DOHH2 (cell line): Measurements from ENCODE around the gene PDZRN3.

Experiments
- H3F3A ChIP-seq: fragments of 200-600 bp; sonication (generic), shearing (Covaris generic); 2 replicates; pipeline ENCODE4 v1.6.0; 2016; ENCODE audit warnings: antibody characterized with exemption, mild to moderate bottlenecking; ENCODE audit not compliant: control insufficient read depth, insufficient read depth
- H3K27ac ChIP-seq: fragments of 200-600 bp; sonication (generic); 2 replicates; pipeline ENCODE4 v1.5.1; 2014; ENCODE audit warnings: low read depth, mild to moderate bottlenecking, low read length, moderate library complexity
- H3K27me3 ChIP-seq: fragments of 200-600 bp; sonication (generic); 2 replicates; pipeline ENCODE4 v1.6.1; 2014; ENCODE audit warnings: mild to moderate bottlenecking, low read length, mixed read lengths; ENCODE audit not compliant: control insufficient read depth
- H3K36me3 ChIP-seq: fragments of 200-600 bp; sonication (generic); 2 replicates; pipeline ENCODE4 v1.6.1; 2014; ENCODE audit warnings: mild to moderate bottlenecking, low read length, moderate library complexity, mixed read lengths; ENCODE audit not compliant: control insufficient read depth
- H3K4me1 ChIP-seq: fragments of 200-600 bp; sonication (generic); 2 replicates; pipeline ENCODE4 v1.6.1; 2014; ENCODE audit warnings: mild to moderate bottlenecking, low read length, mixed read lengths; ENCODE audit not compliant: control insufficient read depth
- H3K4me2 ChIP-seq: fragments of 200-600 bp; sonication (generic); 2 replicates; pipeline ENCODE4 v1.6.0; 2014; ENCODE audit warnings: mild to moderate bottlenecking, low read length, moderate library complexity
- H3K4me3 ChIP-seq: fragments of 200-600 bp; sonication (generic); 2 replicates; pipeline ENCODE4 v1.5.1; 2014; ENCODE audit warnings: mild to moderate bottlenecking, low read length, mixed read lengths
- H3K79me2 ChIP-seq: fragments of 200-600 bp; sonication (generic); 2 replicates; pipeline ENCODE4 v1.6.1; 2014; ENCODE audit warnings: mild to moderate bottlenecking, low read length, mixed read lengths; ENCODE audit not compliant: control insufficient read depth
- H3K9me2 ChIP-seq: fragments of 200-600 bp; sonication (generic); replicated peaks from 2 replicates; pipeline ENCODE4 v1.6.1; 2014; ENCODE audit warnings: mild to moderate bottlenecking, low read length, mixed read lengths; ENCODE audit not compliant: control insufficient read depth
- H3K9me3 ChIP-seq: fragments of 200-600 bp; sonication (generic); 2 replicates; pipeline ENCODE4 v1.6.1; 2014; ENCODE audit warnings: antibody characterized with exemption, low read length, mixed read lengths; ENCODE audit not compliant: control insufficient read depth, insufficient read depth
- H4K20me1 ChIP-seq: fragments of 200-600 bp; sonication (generic); 2 replicates; pipeline ENCODE4 v1.6.0; 2014; ENCODE audit warnings: low read depth, mild to moderate bottlenecking, antibody characterized with exemption, low read length, moderate library complexity; ENCODE audit not compliant: control insufficient read depth, insufficient read depth
- EZH2phosphoT487 ChIP-seq: fragments of 200-600 bp; sonication (generic); IDR thresholded peaks from 2 replicates; pipeline ENCODE4 v1.6.1; 2017; ENCODE audit warnings: borderline replicate concordance, mild to moderate bottlenecking, antibody characterized with exemption, low read length, moderate library complexity, mixed read lengths
- TF ChIP-seq, protein P1 (sequence below): fragments of 200-600 bp; sonication (generic); IDR thresholded peaks from one replicate; pipeline ENCODE4 v1.5.1; 2014; ENCODE audit warnings: antibody characterized with exemption, mild to moderate bottlenecking, low read depth, low read length; ENCODE audit not compliant: poor library complexity, severe bottlenecking

Gene PDZRN3

DNA sequence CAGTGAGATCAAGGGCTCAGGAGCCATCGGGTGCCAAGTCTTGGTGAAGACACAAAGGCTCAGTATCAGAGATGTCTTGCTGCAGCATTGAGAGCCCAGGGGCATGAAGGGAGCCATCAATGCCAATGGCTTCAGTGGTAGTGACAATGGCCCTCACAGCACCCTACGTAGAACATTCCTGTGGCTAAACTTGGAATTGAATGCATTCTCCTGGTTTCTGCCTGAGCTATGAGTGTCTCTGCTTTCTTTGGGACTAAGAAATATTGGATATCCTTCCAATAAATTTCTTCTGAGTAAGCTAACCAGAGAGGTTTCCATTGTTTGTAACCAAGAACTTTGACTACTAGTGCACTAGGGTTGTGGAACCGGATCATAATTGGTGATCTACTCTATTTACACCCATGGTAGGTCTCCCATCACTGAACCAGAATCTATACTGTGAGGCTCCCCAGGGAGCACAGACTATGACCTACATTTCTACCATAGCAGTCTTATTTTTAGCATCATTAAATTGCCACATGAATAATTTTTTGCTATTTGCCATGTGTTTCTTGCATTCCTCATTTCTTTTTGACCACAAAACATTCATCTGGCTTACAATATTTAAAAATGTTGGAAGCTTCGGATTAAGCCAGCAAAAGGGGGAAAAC, 31.6 kb upstream of the PDZRN3 start:
- no peak overlapping the region for H3K27ac ChIP-seq
- no peak for TF ChIP-seq EZH2phosphoT487
- TF ChIP-seq, protein P1, sequence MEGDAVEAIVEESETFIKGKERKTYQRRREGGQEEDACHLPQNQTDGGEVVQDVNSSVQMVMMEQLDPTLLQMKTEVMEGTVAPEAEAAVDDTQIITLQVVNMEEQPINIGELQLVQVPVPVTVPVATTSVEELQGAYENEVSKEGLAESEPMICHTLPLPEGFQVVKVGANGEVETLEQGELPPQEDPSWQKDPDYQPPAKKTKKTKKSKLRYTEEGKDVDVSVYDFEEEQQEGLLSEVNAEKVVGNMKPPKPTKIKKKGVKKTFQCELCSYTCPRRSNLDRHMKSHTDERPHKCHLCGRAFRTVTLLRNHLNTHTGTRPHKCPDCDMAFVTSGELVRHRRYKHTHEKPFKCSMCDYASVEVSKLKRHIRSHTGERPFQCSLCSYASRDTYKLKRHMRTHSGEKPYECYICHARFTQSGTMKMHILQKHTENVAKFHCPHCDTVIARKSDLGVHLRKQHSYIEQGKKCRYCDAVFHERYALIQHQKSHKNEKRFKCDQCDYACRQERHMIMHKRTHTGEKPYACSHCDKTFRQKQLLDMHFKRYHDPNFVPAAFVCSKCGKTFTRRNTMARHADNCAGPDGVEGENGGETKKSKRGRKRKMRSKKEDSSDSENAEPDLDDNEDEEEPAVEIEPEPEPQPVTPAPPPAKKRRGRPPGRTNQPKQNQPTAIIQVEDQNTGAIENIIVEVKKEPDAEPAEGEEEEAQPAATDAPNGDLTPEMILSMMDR, result no peak
- H3K9me2 ChIP-seq, result no peaks in the 10 kb centered on the region
- no peaks in the 10 kb centered on the region for H4K20me1 ChIP-seq
- no peaks in the 10 kb centered on the region for H3K79me2 ChIP-seq
- H3K4me2 ChIP-seq, result no peak overlapping the region
- H3K4me3 ChIP-seq, result no peak overlapping the region
- H3F3A ChIP-seq, result no peaks in the 10 kb centered on the region
- no peaks in the 10 kb centered on the region for H3K27me3 ChIP-seq
- no peaks in the 10 kb centered on the region for H3K36me3 ChIP-seq
- no peaks in the 10 kb centered on the region for H3K4me1 ChIP-seq
- no peaks in the 10 kb centered on the region for H3K9me3 ChIP-seq

DNA sequence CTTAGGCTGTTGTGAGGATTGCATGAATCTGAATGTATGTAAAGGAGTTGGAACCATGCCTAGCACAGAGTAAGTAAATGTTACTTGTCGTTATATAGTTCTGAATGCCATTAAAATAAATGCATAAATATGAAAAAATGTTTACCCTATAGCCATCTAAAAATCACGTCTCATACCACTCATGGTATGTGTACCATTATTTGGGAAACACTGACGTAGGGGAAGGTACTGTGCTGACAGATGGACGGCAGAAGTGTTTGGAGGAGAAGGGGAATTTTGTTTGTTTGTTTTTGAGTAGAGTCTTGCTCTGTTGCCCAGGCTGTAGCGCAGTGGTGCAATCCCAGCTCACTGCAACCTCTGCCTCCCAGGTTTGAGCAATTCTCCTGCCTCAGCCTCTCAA, 30.5 kb upstream of the PDZRN3 start:
- no peak for TF ChIP-seq EZH2phosphoT487
- TF ChIP-seq, protein P1, result no peak
- H4K20me1 ChIP-seq, result no peaks in the 10 kb centered on the region
- H3K4me3 ChIP-seq, result no peak overlapping the region
- no peaks in the 10 kb centered on the region for H3K4me1 ChIP-seq
- no peaks in the 10 kb centered on the region for H3K79me2 ChIP-seq
- no peak overlapping the region for H3K27ac ChIP-seq
- H3K9me3 ChIP-seq, result no peaks in the 10 kb centered on the region
- H3K4me2 ChIP-seq, result no peak overlapping the region
- no peaks in the 10 kb centered on the region for H3F3A ChIP-seq
- no peaks in the 10 kb centered on the region for H3K9me2 ChIP-seq
- no peaks in the 10 kb centered on the region for H3K36me3 ChIP-seq
- no peaks in the 10 kb centered on the region for H3K27me3 ChIP-seq

DNA sequence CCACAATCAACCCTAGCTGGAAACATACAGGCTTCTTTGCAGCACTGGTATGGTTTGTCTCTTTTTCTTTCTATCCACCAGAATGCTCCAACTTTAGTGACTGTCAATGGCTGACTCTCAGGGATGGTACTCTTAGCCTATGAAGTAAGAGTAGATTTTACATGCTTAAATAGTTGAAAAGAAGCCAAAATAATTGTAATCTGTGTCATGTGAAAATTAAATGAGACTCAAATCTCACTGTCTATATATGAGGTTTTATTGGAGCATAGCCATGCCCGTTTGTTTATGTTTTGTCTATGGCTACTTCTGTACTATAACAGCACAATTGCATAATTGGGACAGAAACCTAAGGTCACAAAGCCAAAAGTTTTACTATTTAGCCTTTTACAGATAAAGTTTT, 29.1 kb upstream of the PDZRN3 start:
- Histone ChIP-seq H3F3A (no peaks in the 10 kb centered on the region), H3K9me2 (no peaks in the 10 kb centered on the region), H3K4me3 (no peak overlapping the region), H3K36me3 (no peaks in the 10 kb centered on the region), H3K27ac (no peak overlapping the region), H3K79me2 (no peaks in the 10 kb centered on the region), H4K20me1 (no peaks in the 10 kb centered on the region), H3K4me1 (no peaks in the 10 kb centered on the region), H3K9me3 (no peaks in the 10 kb centered on the region), H3K4me2 (no peak overlapping the region), H3K27me3 (no peaks in the 10 kb centered on the region)
- no peak for TF ChIP-seq EZH2phosphoT487
- TF ChIP-seq, protein P1, result no peak

DNA sequence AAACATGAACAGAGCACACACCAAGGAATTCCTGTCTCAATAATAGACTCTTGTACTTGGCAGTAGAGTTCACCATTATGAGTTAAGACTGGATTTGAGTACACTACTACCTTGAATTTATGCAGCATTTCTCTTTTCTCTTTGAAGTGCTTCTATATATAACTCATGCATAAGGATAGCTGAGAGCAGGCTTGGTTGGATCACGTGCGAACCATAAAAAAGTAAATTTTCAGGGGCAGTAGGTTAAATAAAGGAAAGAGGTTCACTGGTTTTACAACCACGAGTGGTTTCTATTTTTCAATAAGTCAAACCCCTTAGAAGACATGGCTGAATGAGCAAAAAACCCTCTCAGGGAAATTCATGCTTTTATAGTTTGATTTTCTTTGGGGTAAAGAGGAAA, 28.6 kb upstream of the PDZRN3 start:
- H4K20me1 ChIP-seq, result no peaks in the 10 kb centered on the region
- no peaks in the 10 kb centered on the region for H3F3A ChIP-seq
- no peak overlapping the region for H3K4me3 ChIP-seq
- no peaks in the 10 kb centered on the region for H3K9me2 ChIP-seq
- no peaks in the 10 kb centered on the region for H3K79me2 ChIP-seq
- H3K4me2 ChIP-seq, result no peak overlapping the region
- TF ChIP-seq, protein P1, result no peak
- TF ChIP-seq EZH2phosphoT487, result no peak
- H3K27me3 ChIP-seq, result no peaks in the 10 kb centered on the region
- no peaks in the 10 kb centered on the region for H3K4me1 ChIP-seq
- H3K9me3 ChIP-seq, result no peaks in the 10 kb centered on the region
- no peak overlapping the region for H3K27ac ChIP-seq
- H3K36me3 ChIP-seq, result no peaks in the 10 kb centered on the region
